ENCODE data around the gene PPAT. TPM values are rescaled to one million over a fixed set of nuclear protein-coding genes. Genes with fewer than 3 reads are reported as not detected.

Gene PPAT
- total RNA-seq, 1 experiment from 2014 or later: 38.3 TPM

DNA sequence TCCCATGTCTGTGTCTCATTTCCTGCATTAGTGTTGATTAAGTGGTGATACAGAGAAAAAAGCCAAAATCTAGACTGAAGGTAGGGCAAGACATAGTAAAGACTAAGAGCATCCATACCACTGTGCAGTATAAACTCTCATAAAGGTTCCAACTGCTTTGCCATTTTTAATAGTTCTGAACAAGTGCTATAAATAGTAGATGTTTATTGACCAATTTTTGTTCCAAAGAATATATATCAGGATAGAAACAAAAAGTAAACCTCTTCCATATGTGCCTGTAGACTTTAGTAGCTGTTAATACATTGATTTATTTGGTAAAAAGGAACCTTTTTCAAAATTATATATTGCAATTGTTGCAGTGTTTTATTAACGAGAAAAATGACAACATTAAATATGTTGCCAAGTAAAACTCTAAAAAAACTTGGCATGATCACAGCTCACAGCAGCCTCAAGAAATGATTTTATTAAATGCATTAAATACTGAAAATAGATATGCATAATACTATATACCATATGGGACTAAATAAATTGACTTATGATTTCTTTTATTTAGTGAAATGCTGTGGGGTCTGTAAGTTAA lies 25.8 kb downstream of the PPAT start:
- POLR2A ChIA-PET: interaction anchor here (0.6 to 0.8 kb wide), 2 partner anchors 25 to 58 kb away, joined by 3 to 11 read pairs; no protein-coding TSS in a partner anchor
- intact Hi-C loops (cut with micrococcal nuclease; ENCODE audit: unreplicated experiment): no loop called here
- peaks cover 7% of the 10 kb centered on the region; the same call in 1 of the 2 replicates for H3K36me3 ChIP-seq (ENCODE audit: control insufficient read depth, insufficient read depth, low read length)
- in situ Hi-C loops (cut with HindIII; ENCODE audit: low pct_unique_long_range_greater_than_20kb, low sequenced_read_pairs): no loop called here
- no peak for TF ChIP-seq TCF7L2 (IDR thresholded peaks at IDR 0.05; ENCODE audit: low read depth, low read length)
- TF ChIP-seq SIN3A (IDR thresholded peaks at IDR 0.05; ENCODE audit: borderline replicate concordance, insufficient read depth, low read depth, low read length): no peak
- no peak for TF ChIP-seq POLR2AphosphoS5 (IDR thresholded peaks at IDR 0.05; ENCODE audit: low read depth, low read length)
- TF ChIP-seq, protein P1, sequence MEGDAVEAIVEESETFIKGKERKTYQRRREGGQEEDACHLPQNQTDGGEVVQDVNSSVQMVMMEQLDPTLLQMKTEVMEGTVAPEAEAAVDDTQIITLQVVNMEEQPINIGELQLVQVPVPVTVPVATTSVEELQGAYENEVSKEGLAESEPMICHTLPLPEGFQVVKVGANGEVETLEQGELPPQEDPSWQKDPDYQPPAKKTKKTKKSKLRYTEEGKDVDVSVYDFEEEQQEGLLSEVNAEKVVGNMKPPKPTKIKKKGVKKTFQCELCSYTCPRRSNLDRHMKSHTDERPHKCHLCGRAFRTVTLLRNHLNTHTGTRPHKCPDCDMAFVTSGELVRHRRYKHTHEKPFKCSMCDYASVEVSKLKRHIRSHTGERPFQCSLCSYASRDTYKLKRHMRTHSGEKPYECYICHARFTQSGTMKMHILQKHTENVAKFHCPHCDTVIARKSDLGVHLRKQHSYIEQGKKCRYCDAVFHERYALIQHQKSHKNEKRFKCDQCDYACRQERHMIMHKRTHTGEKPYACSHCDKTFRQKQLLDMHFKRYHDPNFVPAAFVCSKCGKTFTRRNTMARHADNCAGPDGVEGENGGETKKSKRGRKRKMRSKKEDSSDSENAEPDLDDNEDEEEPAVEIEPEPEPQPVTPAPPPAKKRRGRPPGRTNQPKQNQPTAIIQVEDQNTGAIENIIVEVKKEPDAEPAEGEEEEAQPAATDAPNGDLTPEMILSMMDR (IDR thresholded peaks at IDR 0.05): no peak
- TF ChIP-seq, protein P2, sequence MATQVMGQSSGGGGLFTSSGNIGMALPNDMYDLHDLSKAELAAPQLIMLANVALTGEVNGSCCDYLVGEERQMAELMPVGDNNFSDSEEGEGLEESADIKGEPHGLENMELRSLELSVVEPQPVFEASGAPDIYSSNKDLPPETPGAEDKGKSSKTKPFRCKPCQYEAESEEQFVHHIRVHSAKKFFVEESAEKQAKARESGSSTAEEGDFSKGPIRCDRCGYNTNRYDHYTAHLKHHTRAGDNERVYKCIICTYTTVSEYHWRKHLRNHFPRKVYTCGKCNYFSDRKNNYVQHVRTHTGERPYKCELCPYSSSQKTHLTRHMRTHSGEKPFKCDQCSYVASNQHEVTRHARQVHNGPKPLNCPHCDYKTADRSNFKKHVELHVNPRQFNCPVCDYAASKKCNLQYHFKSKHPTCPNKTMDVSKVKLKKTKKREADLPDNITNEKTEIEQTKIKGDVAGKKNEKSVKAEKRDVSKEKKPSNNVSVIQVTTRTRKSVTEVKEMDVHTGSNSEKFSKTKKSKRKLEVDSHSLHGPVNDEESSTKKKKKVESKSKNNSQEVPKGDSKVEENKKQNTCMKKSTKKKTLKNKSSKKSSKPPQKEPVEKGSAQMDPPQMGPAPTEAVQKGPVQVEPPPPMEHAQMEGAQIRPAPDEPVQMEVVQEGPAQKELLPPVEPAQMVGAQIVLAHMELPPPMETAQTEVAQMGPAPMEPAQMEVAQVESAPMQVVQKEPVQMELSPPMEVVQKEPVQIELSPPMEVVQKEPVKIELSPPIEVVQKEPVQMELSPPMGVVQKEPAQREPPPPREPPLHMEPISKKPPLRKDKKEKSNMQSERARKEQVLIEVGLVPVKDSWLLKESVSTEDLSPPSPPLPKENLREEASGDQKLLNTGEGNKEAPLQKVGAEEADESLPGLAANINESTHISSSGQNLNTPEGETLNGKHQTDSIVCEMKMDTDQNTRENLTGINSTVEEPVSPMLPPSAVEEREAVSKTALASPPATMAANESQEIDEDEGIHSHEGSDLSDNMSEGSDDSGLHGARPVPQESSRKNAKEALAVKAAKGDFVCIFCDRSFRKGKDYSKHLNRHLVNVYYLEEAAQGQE (IDR thresholded peaks at IDR 0.05; ENCODE audit: insufficient read depth in 1 of 2, low read depth in 2 of 2, low read length in 1 of 2): no peak
- DNase-seq (ENCODE audit: low read depth, low spot score) (no peak), ATAC-seq (no peak)
- H3K27me3 ChIP-seq (ENCODE audit: control insufficient read depth, insufficient read depth, low read length): no peaks in the 10 kb centered on the region
- H3K9me3 ChIP-seq (ENCODE audit: control insufficient read depth, insufficient read depth, low read depth, low read length): no peaks in the 10 kb centered on the region
- CTCF ChIA-PET: no interaction called here
- no TSS peak for BruUV-seq (replicated peaks)
- H3K27ac ChIP-seq (ENCODE audit: low read length): no peak overlapping the region
- no peak overlapping the region for H3K4me3 ChIP-seq (ENCODE audit: low read depth in 2 of 2, low read length in 2 of 2)
- peaks cover 9% of the 10 kb centered on the region for H3K4me1 ChIP-seq (ENCODE audit: control insufficient read depth, insufficient read depth, low read length)

DNA sequence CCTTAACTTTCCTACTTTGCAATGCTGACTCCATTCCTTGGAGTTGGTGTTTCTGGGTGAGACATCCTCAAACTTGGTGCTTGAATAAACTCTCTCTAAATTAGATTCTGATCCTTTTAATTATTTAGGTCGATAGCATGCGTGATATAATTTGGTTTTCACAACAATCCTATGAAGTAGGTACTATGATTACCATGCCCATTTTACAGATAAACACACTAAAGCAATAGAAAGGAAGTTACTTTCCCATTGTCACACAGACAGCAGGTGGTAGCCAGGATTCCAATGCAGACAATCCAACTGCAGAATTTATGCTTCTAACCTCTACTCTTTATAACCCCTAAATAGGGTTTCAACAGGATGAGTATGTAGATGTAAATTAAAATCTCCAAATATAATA lies 26.4 kb downstream of the PPAT start:
- DNase-seq (ENCODE audit: low read depth, low spot score) (no peak), ATAC-seq (no peak)
- POLR2A ChIA-PET: no interaction called here
- intact Hi-C loops (cut with micrococcal nuclease; ENCODE audit: unreplicated experiment): no loop called here
- H3K36me3 ChIP-seq (ENCODE audit: control insufficient read depth, insufficient read depth, low read length): peaks cover 11% of the 10 kb centered on the region; the same call in 1 of the 2 replicates
- H3K4me3 ChIP-seq (ENCODE audit: low read depth in 2 of 2, low read length in 2 of 2): no peak overlapping the region
- CTCF ChIA-PET: no interaction called here
- H3K27me3 ChIP-seq (ENCODE audit: control insufficient read depth, insufficient read depth, low read length): no peaks in the 10 kb centered on the region
- no peaks in the 10 kb centered on the region for H3K9me3 ChIP-seq (ENCODE audit: control insufficient read depth, insufficient read depth, low read depth, low read length)
- no peak overlapping the region for H3K27ac ChIP-seq (ENCODE audit: low read length)
- no peak for TF ChIP-seq POLR2AphosphoS5 (IDR thresholded peaks at IDR 0.05; ENCODE audit: low read depth, low read length)
- TF ChIP-seq, protein P1 (IDR thresholded peaks at IDR 0.05): no peak
- TF ChIP-seq TCF7L2 (IDR thresholded peaks at IDR 0.05; ENCODE audit: low read depth, low read length): no peak
- TF ChIP-seq, protein P2 (IDR thresholded peaks at IDR 0.05; ENCODE audit: insufficient read depth in 1 of 2, low read depth in 2 of 2, low read length in 1 of 2): no peak
- no peak for TF ChIP-seq SIN3A (IDR thresholded peaks at IDR 0.05; ENCODE audit: borderline replicate concordance, insufficient read depth, low read depth, low read length)
- BruUV-seq (replicated peaks): no TSS peak
- H3K4me1 ChIP-seq (ENCODE audit: control insufficient read depth, insufficient read depth, low read length): peaks cover 9% of the 10 kb centered on the region
- in situ Hi-C loops (cut with HindIII; ENCODE audit: low pct_unique_long_range_greater_than_20kb, low sequenced_read_pairs): no loop called here
